Measurements from ENCODE around the gene SLC17A7. TPM values are rescaled to one million over a fixed set of nuclear protein-coding genes. Genes with fewer than 3 reads are reported as not detected.

The SLC17A7 gene
- total and polyA plus RNA-seq, 12 donors = 0.17 to 2.3 (median 0.92) TPM

DNA sequence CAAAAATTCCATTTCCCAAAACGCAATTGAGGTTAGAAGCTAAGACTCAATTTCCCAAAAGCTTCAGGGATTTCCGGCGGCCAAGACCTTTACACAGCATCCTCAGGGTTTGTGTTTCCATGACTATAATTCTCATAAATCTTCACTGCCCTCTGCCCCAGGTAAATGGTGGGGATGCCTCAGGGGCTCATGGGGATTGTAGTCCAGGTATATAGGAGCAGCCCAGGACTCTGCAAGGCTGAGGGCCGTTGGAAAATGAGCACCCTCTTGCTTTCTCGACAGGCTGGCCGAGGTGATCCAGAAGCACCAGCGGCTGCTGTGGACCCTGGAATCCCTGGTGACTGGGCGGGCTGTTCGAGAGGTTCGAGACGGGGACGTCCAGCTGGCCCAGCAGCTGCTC lies 18.1 kb upstream of the SLC17A7 start:
- Histone ChIP-seq H3K9me3 (no peaks in the 10 kb centered on the region), H3K4me3 (no peak overlapping the region), H3K36me3 (peaks cover 0 to 46% (median 0%) of the 10 kb centered on the region in 9 donors), H3K27ac (no peak overlapping the region), H3K4me1 (peaks cover 0 to 32% (median 18%) of the 10 kb centered on the region in 9 donors), H3K27me3 (no peaks in the 10 kb centered on the region)
- intact Hi-C loops (cut with DNase I) = no loop called here
- ATAC-seq (no peak), DNase-seq (no peak)
- TF ChIP-seq, protein P1, sequence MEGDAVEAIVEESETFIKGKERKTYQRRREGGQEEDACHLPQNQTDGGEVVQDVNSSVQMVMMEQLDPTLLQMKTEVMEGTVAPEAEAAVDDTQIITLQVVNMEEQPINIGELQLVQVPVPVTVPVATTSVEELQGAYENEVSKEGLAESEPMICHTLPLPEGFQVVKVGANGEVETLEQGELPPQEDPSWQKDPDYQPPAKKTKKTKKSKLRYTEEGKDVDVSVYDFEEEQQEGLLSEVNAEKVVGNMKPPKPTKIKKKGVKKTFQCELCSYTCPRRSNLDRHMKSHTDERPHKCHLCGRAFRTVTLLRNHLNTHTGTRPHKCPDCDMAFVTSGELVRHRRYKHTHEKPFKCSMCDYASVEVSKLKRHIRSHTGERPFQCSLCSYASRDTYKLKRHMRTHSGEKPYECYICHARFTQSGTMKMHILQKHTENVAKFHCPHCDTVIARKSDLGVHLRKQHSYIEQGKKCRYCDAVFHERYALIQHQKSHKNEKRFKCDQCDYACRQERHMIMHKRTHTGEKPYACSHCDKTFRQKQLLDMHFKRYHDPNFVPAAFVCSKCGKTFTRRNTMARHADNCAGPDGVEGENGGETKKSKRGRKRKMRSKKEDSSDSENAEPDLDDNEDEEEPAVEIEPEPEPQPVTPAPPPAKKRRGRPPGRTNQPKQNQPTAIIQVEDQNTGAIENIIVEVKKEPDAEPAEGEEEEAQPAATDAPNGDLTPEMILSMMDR (IDR thresholded peaks at IDR 0.05) = no peak
- WGBS, 2 donors = 92 to 94% methylated on average over 12 of the region's 12 CpGs

DNA sequence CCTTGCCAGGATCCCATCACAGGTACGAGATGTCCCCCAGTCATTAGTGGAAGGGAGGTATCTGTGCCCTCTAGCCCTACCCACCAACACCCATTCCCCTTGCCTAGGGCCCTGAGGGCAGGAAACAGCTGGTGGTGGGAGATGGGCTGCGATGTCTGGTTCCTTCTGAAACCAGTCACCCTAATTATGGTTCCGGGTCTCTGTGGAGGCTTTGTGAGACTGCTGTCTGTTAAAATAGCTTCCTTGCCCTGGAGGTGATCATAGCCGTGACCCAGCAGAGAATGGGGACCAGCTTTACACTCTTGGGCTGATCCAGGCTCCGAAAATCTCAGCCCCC lies 17.2 kb upstream of the SLC17A7 start:
- ATAC-seq = no peak
- 88 to 96% methylated on average over 5 of the region's 5 CpGs for WGBS, 2 donors
- intact Hi-C loops (cut with DNase I) = no loop called here

DNA sequence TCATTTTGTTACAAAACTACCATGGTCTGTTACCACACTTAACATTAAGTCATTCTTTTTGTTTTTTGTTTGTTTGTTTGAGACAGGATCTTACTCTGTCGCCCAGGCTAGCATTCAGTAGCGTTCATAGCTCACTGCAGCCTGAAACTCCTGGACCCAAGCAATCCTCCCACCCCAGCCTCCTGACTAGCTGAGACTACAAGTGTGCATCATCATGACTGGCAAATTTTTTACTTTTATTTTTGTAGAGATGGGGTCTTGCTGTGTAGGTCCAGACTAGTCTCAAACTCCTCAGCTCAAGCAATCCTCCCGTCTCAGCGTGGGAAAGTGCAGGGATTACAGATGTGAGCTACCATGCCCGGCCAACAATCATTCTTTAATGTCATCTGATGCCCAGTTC lies 15.0 kb upstream of the SLC17A7 start:
- intact Hi-C loops (cut with DNase I) = no loop called here
- H3K4me1 ChIP-seq = peaks cover 0 to 53% (median 33%) of the 10 kb centered on the region in 9 donors
- 70 to 79% methylated on average over 5 of the region's 5 CpGs for WGBS, 2 donors
- H3K36me3 ChIP-seq = peaks cover 0 to 30% (median 0%) of the 10 kb centered on the region in 9 donors
- H3K27me3 ChIP-seq = no peaks in the 10 kb centered on the region
- ATAC-seq (no peak), DNase-seq (no peak)
- TF ChIP-seq, protein P1 (IDR thresholded peaks at IDR 0.05) = no peak
- H3K9me3 ChIP-seq = no peaks in the 10 kb centered on the region
- no peak overlapping the region for H3K4me3 ChIP-seq
- H3K27ac ChIP-seq = peak overlapping the region in 9 of 10 donors; percentile 21 to 74 (median 59)

More for the DNA sequence above, 17.2 kb upstream of the SLC17A7 start:
- peaks cover 0 to 39% (median 0%) of the 10 kb centered on the region in 9 donors for H3K36me3 ChIP-seq
- peaks cover 0 to 40% (median 25%) of the 10 kb centered on the region in 9 donors for H3K4me1 ChIP-seq
- H3K9me3 ChIP-seq = no peaks in the 10 kb centered on the region
- peak overlapping the region in 5 of 10 donors; percentile 11 to 73 (median 52) for H3K27ac ChIP-seq
- TF ChIP-seq, protein P1 (IDR thresholded peaks at IDR 0.05) = no peak
- no peak overlapping the region for H3K4me3 ChIP-seq
- no peaks in the 10 kb centered on the region for H3K27me3 ChIP-seq
- no peak for DNase-seq

DNA sequence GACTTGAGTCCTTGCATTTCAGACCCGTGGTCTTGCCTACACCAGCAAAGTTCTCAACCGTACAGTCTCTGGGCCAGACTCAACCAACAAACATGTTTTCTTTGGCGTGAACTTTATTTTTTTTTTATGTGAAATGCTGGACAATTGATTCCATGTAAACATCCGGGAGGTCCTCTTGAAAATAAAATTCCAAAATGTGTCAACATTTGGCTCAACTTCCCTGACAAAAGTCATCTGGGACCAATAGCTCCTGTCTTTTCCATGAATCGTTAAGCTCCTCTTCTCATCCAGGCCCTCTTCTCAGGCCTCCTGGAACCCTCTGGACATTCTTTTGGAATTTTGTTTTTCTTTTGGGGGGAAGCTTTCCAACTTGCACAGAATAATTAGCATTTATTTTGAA lies 14.4 kb upstream of the SLC17A7 start:
- no peak overlapping the region for H3K4me3 ChIP-seq
- H3K27me3 ChIP-seq = no peaks in the 10 kb centered on the region
- DNase-seq (no peak), ATAC-seq (no peak)
- H3K9me3 ChIP-seq = no peaks in the 10 kb centered on the region
- H3K27ac ChIP-seq = peak overlapping the region in 8 of 10 donors; percentile 16 to 74 (median 64)
- 59 to 70% methylated on average over 5 of the region's 5 CpGs for WGBS, 2 donors
- peaks cover 0 to 30% (median 0%) of the 10 kb centered on the region in 9 donors for H3K36me3 ChIP-seq
- peaks cover 0 to 59% (median 35%) of the 10 kb centered on the region in 9 donors for H3K4me1 ChIP-seq
- TF ChIP-seq, protein P1 (IDR thresholded peaks at IDR 0.05) = no peak
- intact Hi-C loops (cut with DNase I) = no loop called here
